ENCODE data around the gene MANBA. TPM values are rescaled to one million over a fixed set of nuclear protein-coding genes. Genes with fewer than 3 reads are reported as not detected.

The MANBA gene
- total RNA-seq, 1 experiment from 2014 or later = 14.5 TPM

GRCh38 chr4:102807345-102807744 is 46.6 kb upstream of the MANBA start:
- intact Hi-C loops (cut with micrococcal nuclease; ENCODE audit: unreplicated experiment) = no loop called here
- Histone ChIP-seq H3K36me3 (ENCODE audit: control insufficient read depth, insufficient read depth, low read length) (peaks cover 28% of the 10 kb centered on the region), H3K9me3 (ENCODE audit: control insufficient read depth, insufficient read depth, low read depth, low read length) (no peaks in the 10 kb centered on the region), H3K27me3 (ENCODE audit: control insufficient read depth, insufficient read depth, low read length) (no peaks in the 10 kb centered on the region), H3K4me1 (ENCODE audit: control insufficient read depth, insufficient read depth, low read length) (peaks cover 3% of the 10 kb centered on the region; the same call in 1 of the 2 replicates), H3K27ac (ENCODE audit: low read length) (no peak overlapping the region), H3K4me3 (ENCODE audit: low read depth in 2 of 2, low read length in 2 of 2) (no peak overlapping the region)
- in situ Hi-C loops (cut with HindIII; ENCODE audit: low pct_unique_long_range_greater_than_20kb, low sequenced_read_pairs) = no loop called here
- ChIA-PET CTCF (no interaction called here), POLR2A (interaction anchor here (0.6 kb wide), 1 partner anchor 29 kb away, joined by 5 read pairs; no protein-coding TSS in a partner anchor)
- BruUV-seq (replicated peaks) = no TSS peak
- ATAC-seq = no peak
- DNase-seq (ENCODE audit: low read depth, low spot score) = no peak
- TF ChIP-seq CTCF (IDR thresholded peaks at IDR 0.05) (no peak), SIN3A (IDR thresholded peaks at IDR 0.05; ENCODE audit: borderline replicate concordance, insufficient read depth, low read depth, low read length) (no peak), REST (IDR thresholded peaks at IDR 0.05; ENCODE audit: insufficient read depth in 1 of 2, low read depth in 2 of 2, low read length in 1 of 2) (no peak), TCF7L2 (IDR thresholded peaks at IDR 0.05; ENCODE audit: low read depth, low read length) (no peak), POLR2AphosphoS5 (IDR thresholded peaks at IDR 0.05; ENCODE audit: low read depth, low read length) (no peak)

GRCh38 chr4:102799816-102800215 is 39.0 kb upstream of the MANBA start:
- Histone ChIP-seq H3K27ac (ENCODE audit: low read length) (no peak overlapping the region), H3K36me3 (ENCODE audit: control insufficient read depth, insufficient read depth, low read length) (peaks cover 50% of the 10 kb centered on the region), H3K9me3 (ENCODE audit: control insufficient read depth, insufficient read depth, low read depth, low read length) (no peaks in the 10 kb centered on the region), H3K27me3 (ENCODE audit: control insufficient read depth, insufficient read depth, low read length) (no peaks in the 10 kb centered on the region), H3K4me1 (ENCODE audit: control insufficient read depth, insufficient read depth, low read length) (no peaks in the 10 kb centered on the region), H3K4me3 (ENCODE audit: low read depth in 2 of 2, low read length in 2 of 2) (no peak overlapping the region)
- no peak for DNase-seq (ENCODE audit: low read depth, low spot score)
- CTCF ChIA-PET = no interaction called here
- no TSS peak for BruUV-seq (replicated peaks)
- intact Hi-C loops (cut with micrococcal nuclease; ENCODE audit: unreplicated experiment) (loop anchor here (10.0 kb wide), 1 partner anchor 175 kb away; no protein-coding TSS in a partner anchor), in situ Hi-C loops (cut with HindIII; ENCODE audit: low pct_unique_long_range_greater_than_20kb, low sequenced_read_pairs) (no loop called here)
- TF ChIP-seq TCF7L2 (IDR thresholded peaks at IDR 0.05; ENCODE audit: low read depth, low read length) (no peak), POLR2AphosphoS5 (IDR thresholded peaks at IDR 0.05; ENCODE audit: low read depth, low read length) (no peak), REST (IDR thresholded peaks at IDR 0.05; ENCODE audit: insufficient read depth in 1 of 2, low read depth in 2 of 2, low read length in 1 of 2) (no peak), SIN3A (IDR thresholded peaks at IDR 0.05; ENCODE audit: borderline replicate concordance, insufficient read depth, low read depth, low read length) (no peak), CTCF (IDR thresholded peaks at IDR 0.05) (no peak)
- no peak for ATAC-seq
- POLR2A ChIA-PET = no interaction called here
